CD4-positive, alpha-beta T cell treated with Interferon gamma for 1 hour (primary cell): ENCODE measurements around the gene IRF9.
A peak's percentile ranks its signal among the peaks of the same experiment; 100 is the strongest.

Experiments
- DNase-seq: peaks from one replicate; pipeline ENCODE4 v3.0.0-alpha.2; 2020

The IRF9 gene, protein sequence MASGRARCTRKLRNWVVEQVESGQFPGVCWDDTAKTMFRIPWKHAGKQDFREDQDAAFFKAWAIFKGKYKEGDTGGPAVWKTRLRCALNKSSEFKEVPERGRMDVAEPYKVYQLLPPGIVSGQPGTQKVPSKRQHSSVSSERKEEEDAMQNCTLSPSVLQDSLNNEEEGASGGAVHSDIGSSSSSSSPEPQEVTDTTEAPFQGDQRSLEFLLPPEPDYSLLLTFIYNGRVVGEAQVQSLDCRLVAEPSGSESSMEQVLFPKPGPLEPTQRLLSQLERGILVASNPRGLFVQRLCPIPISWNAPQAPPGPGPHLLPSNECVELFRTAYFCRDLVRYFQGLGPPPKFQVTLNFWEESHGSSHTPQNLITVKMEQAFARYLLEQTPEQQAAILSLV

DNA sequence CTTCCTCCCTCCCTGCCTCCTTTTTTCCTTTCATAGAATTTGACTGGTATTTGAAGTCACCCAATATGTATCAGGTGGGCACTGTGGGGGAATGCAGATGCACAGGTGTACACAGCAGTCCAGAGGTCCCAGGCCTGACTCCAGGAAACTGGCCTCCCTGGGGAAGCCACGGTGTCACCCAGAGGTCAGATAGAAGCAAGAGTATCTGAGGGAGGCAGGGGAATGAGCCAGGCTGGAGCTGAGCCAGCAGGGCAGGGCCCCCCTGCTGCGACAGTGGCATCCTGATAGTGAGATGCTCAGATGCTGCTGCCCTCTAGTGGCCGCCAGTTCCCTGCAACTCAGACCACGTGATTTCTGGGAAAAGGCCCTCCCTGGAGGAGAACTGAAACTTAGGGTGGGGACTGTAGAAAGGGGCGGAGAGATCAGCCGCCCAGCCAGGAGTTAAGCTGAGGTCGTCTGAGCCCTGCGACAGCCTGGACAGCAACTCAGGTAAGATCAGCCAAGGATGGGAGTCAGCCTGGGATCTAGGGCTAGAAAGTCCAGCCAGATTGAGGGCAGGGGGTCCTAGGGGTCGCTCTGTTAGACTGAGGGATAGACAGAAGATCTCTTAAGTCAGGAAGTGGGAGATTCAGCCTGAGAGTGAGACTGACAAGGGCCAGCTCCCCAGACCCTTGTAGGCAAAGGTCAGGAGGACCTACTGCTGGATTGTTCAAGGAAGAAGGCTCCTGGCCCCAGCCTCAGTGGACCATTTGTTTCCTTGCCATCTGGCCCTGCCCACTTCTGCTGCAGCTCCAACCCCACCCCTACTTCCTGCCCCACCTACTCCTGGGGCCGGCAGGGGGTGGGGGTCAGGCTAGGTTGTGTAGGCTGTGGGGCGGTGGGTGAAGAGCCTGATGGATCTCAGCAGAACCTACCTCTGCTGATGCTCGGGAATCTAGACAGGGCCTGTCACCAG lies at the start of gene IRF9:
TSS of gene IRF9 (plus strand) at position 416 of the 955 bp plus-strand sequence. CDS start 880 bp downstream, outside the sequence.
- peak; percentile 96 for DNase-seq

DNA sequence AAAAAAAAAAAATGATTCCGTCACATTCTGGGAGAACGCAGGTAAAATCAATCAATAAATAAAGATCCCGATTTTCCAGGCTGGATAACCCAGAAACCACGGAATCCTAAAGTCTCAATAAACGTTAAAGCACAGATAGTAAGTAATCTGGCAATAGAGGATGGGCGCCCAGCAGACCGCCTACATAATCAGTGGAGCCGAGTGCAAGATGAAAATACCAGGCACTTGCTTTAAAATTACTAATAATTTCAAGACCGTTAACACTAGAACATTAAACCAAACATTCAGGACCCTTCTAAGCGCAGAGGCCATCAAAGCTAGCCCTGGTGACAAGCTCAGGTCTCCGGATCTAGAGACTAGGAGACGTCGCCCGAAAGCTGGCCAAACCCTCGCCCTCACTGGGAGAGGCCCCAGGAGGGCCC lies 47.7 kb upstream of the IRF9 start:
- no peak for DNase-seq

DNA sequence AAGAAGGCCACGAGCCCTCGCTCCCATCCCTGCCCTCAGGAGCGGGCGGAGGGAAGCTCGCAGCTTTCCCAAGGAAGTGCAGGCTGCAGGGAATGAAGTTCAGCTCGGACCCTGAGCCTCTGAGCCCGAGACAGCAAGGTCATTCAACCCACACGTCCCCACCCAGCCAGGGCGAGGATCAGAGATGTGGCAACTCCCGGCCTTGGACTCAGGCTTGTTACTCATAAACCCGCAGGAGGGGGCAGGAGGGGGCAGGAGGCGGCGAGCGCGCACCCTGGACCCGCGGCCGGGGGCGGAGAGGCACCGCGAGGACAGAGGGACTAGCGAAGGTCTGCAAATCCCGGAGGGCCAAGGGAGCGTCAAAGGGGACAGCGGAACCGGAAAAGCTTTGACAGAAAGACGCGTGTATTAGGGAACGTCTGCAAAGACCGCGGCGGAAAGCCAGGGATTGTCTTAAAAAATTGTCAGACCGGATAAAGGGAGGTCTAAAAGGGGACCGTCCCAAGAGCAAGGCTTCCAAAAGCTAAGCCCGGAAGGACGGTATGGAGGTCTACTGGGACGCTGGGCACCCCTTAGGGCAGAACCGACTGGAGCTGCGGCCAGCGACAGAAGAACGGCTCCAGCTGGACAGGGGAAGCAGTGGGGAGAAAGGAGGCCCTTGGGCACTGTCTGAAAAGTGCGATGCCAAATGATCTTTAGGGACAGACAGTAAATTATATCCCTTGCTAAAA lies 47.1 kb upstream of the IRF9 start:
- DNase-seq, result peak; percentile 80

DNA sequence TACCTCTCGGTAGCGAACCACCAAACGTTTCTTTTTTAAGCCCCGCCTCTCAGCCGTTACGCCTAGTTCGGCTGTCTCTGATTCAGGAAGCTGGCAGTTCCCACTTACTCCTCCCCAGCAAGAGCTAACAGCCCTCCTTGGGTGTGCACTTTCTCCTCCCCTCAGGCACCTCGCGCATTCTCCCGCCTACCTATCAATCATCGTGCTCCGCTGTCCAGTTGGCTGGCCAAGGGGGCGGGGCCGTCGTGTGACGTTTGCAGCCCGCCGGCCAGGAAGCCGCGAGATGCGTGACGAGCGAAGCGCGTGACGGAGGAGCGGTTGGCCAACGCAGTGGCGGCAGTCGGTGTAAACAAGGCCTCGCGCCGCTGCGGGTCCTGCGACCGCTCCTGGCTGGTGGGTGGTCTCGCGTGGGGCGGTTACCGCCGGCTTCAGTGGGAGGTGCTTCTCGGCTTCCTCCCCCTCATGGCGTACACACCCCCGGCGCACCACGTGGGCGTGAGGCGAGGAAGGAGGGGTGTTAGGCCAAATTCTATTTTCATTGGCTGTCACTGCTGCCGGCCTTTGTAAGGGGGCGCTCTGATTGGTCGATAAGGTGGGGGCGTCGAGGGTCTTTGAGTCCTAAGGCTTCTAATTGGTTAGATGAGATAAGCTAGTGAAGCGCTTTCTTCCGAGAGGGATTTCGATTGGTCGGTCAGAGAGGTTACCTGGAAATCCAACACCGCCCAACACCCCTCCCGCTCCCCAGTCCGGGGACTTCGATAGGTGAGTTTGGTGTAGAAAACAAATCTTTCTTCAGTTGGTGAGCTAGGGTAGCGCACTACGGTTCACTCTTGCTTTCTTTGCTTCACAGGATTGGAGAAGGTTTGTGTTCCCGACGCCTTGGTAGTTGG lies 46.3 kb upstream of the IRF9 start, which contains the start of the genes DCAF11 and NRL:
TSS of gene DCAF11 (plus strand) at position 246 of the 890 bp plus-strand sequence. CDS start 818 bp downstream, outside the sequence.
TSS of gene NRL (minus strand) at position 418 of the 890 bp plus-strand sequence. CDS start 32,101 bp downstream, outside the sequence.
- peak; percentile 100 for DNase-seq

DNA sequence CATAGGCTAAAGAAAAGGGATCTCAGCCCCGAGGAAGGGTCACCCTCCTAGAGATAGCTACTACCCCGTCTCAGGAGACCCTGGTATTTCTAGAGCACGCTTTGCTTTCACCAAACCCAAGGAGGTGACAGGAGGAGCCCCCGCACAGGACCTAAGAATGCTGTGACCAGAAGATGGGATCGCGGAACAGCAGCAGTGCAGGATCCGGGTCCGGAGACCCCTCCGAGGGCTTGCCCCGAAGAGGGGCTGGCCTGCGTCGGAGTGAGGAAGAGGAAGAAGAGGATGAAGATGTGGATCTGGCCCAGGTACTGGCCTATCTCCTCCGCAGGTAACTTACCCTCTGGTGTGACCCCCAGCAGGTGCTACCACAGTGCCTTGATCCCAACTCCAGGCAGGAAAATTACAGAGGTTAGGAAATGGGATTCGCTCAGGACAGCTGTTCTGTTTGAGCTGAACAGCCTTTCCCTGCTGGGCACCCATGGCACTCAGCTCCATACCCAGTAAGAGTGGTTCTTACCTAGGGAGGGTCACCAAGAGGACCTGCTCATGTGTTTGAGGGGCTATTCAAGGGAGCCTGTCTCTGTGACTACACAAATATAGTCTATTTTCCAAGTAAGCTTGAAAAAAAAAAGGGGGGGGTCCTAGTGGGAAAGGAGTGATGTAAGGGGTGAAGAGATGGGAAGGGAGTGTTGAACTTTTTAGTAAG lies 45.5 kb upstream of the IRF9 start:
- DNase-seq, result no peak

DNA sequence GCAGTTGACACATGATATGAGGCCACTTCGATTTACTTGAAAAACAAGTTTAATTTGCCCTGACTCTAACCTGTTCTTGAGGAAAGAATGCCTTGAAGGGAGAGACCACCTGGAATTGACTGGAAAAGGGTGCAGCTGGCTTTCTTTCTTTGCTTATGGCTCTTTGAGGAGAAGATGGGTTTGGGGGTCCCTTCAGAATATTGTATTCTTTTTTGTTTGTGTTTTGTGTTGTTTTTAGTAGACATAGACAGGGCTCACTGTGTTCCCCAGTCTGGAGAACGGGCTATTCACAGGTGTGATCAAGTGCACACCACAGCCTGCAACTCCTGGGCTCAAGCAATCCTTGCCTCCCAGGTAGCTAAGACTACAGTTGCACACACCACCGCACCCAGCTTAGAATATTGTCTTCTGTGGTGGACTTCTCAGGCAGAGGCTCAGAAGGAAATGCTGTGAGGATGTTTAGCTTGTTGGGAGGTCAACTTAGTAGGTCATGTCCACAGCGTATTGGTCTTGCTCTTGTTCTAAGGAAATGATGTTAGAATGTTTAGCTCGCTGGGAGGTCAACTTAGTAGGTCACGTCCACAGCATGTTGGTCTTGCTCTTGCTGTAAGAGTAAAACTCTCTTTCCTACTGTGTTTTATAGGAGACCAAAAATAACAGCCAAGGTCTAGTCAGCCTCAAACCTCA lies 44.8 kb upstream of the IRF9 start:
- no peak for DNase-seq

DNA sequence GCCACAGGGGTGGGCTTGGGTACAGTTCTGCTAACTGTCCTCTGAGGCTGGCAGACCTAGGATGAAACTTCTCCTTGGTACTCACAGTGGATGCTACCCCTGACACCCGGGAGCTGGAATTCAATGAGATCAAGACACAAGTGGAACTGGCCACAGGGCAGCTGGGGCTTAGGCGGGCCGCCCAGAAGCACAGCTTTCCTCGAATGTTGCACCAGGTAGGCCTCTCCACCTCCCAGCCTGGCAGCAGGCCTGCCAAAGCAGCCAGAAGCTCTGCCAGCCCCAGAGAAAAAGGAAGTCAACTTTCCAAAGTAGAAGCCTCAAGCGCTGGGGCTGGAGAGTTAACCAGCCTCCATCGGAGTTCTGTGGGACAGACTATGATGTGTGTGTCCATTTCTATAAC lies 43.9 kb upstream of the IRF9 start:
- DNase-seq, result no peak

DNA sequence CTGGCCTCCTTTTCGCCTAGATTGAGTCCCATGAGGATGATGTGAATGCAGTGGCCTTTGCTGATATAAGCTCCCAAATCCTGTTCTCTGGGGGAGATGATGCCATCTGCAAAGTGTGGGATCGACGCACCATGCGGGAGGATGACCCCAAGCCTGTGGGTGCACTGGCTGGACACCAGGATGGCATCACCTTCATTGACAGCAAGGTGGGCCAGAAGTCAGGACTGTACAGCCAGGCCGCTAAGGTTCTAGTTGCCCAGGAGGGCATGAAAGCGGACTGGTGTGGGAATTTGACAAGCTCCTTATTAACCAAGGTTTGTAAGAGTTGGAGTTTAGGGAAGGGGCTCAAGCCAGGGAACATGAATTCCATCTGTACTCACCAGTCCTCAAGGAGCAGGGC lies 41.4 kb upstream of the IRF9 start:
- no peak for DNase-seq

DNA sequence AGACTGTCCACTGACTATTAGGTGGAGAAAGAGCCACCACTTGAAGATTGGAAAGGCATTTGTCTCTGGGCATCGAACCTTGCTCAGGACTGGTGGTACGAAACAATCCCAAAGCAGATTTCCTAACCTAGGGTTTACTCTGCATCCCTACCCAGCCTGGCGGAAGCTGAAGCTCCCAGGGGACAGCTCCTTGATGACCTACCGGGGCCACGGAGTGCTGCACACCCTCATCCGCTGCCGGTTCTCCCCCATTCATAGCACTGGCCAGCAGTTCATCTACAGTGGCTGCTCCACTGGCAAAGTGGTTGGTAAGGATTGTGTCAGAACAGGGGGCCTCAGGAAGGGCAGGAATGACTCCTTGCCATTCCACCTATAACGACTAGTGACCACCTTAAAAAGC lies 39.9 kb upstream of the IRF9 start:
- DNase-seq, result no peak

DNA sequence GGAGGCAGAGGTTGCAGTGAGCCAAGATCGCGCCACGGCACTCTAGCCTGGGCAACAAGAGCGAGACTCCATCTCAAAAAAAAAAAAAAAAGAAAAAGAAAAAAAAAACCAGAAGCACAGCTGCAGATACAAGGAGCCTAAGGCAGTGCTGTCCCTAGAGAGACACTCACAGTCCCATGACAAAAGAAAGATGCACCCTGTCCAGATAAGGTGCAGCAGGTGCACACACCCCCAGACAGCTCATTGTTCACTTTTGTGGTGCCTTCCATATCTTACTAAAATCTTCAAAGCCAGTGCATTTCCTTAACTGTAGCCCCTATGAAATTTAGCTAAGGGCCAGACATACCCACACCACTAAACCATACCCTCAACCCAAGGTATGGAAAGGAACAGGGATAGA lies 38.6 kb upstream of the IRF9 start:
- no peak for DNase-seq

DNA sequence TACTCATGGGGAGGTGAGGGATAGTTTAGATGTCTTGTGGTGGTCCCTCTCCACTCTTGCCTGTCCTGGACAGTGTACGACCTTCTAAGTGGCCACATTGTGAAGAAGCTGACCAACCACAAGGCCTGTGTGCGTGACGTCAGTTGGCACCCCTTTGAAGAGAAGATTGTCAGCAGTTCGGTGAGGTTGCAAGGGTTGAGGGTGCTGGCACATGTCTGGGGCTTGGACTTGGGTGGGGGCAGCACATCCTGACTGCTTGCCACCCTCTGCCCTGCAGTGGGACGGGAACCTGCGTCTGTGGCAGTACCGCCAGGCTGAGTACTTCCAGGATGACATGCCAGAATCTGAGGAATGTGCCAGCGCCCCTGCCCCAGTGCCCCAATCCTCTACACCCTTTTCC lies 38.2 kb upstream of the IRF9 start:
- DNase-seq, result no peak

DNA sequence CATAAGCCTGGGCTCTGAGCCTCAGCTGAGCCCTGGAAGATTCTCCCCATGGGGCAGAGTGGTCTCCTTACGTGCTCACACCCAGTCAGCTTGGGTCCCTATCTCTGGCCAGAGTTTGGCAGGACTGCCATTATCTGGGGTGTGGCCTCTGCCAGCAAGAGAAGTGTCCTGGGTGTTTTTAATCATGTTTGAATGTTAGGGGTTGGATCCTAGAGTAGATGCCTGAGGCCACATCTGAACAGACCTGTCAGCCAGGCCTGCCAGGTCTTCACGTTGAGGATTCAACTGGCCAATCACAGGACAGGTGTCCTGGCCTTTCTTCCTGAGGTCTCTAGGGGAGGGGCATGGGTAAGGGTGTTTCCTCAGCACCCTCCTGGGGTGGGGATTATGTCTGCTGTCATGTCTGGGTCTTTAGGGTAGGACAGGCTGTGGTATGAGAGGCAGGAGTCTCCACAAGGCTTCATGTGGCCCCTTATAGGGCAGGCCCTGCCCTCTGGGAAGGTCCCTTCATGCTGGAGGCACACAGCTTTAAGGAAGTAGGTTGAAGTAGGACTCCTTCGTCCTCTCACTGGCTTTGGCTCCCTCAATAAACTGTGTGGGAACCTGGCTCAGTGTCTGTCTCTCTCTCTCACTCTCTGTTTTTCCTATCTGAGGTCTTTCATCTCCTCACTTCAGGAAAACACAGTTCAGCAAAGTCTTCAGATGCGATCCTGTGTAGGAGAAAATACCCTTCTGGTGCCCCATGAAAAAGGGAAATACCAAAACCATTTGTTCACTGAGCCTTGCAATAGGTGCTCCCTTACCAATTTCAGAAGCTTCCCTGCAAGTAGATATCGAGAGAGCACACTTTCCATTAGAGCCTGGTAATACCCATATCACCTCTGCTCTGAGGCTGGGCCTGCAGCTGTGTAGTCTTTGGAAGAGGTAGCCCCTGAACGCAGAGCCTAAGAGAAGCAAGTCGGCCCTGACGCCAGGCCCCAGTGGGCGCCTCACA lies 37.3 kb upstream of the IRF9 start:
- DNase-seq, result no peak

DNA sequence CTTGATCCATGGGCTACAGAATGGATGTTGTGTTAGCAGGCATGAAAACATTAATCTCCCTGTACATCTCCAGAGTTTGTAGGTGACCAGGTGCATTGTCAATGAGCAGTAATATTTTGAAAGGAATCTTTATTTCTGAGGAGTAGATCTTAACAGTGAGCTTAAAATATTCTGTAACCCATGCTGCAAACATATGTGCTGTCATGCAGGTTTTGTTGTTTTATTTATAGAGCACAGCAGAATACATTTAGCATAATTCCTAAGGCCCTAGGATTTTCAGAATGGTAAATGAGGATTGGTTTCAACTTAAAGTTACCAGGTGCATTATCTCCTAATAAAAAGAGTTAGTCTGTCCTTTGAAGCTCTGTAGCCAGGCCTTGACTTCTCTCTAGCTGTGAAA lies 34.1 kb upstream of the IRF9 start:
- no peak for DNase-seq

DNA sequence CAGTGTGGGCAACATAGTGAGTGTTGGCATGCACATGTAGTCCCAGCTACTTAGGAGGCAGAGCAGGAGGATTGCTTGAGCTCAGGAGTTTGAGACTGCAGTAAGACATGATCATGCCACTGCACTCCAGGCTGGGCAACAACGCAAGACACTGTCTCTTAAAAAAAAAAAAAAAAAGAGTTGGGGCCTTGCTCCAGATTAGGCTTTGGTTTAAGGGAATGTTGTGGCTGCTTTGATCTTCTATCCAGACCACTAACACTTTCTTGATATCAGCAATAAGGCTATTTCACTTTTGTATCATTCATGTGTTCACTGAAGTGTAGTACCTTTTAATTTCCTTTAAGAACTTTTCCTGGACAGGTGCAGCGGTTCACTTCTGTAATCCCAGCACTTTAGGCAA lies 33.4 kb upstream of the IRF9 start:
- no peak for DNase-seq

DNA sequence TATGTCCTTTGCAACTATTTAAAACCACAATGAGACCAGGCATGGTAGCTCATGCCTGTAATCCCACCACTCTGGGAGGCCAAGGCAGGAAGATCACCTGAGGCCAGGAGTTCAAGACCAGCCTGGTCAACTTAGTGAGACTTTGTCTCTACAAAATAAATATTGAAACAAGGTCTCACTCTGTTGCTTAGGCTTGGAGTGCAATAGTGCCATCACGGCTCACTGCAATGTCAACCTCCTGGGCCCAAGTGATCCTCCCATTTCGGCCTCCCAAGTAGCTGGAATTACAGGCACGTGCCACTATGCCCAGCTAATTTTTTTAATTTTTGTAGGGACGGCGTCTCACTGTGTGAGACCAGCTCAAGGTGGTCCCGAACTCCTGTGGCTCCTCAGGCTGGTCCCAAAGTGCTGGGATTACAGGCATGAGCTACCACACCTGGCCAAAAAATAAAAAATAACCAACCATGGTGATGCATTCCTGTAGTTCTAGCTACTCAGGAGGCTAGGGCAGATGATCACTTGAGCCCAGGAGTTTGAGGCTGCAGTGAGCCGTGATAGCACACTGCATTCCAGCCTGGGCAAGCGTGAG lies 31.6 kb upstream of the IRF9 start:
- DNase-seq, result no peak

DNA sequence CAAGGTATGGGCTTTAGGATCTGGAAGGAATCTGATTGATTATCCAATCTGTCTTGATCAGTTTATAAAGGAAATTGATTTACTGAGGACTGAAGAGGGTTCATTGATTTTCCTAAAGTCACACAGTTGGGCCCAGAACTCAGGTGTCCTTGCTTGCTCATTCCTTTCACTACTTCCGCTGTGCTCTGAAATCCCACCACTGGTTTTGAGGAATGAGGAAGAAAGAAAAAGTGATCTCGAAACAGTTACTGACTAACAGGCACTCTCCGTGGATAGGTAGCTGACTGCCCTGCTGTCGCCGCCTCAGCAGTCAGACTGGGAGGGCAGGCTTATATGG lies 30.7 kb upstream of the IRF9 start, which contains the start of gene FITM1:
TSS of gene FITM1 (plus strand) at position 280 of the 337 bp plus-strand sequence. CDS start 905 bp downstream, outside the sequence.
- DNase-seq, result no peak

DNA sequence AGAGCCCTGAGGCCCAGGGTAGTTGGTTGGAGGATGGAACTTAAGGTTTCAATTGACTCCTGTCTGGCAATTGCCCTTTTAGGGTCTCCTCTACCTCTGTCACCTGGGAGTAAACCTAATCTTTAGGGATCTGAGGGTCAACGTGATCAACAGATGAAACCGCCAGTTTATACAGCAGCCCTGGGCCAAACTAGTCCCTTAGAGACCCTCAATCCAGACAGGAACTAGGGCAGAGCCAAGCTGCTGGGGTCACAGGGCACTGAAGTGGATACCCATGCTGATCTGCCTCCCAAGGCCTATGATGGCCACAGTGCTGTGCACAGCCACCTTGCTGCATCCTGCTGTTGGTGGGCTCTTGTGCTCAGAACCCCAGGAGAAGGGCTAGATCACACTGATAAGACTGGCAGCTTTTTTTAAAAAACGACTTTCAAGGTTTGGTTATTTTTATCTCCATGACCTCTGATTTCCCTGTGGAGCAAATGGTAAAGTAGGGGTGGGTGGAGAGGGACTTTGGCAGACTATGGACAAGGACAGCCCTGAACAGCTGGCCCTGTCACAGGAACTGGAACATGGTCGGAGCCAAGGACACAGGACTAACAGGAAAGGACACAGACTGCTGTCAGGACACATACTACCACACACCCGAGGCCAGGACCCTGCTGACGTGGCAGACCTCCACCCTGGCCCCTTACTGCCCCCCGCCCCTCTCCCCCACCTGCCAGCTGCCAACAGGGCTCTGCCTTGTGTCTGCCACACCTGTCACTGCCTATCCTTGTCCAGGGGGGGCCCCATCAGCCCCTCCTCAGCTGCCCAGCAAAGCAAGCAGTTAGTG lies 30.1 kb upstream of the IRF9 start:
- no peak for DNase-seq

DNA sequence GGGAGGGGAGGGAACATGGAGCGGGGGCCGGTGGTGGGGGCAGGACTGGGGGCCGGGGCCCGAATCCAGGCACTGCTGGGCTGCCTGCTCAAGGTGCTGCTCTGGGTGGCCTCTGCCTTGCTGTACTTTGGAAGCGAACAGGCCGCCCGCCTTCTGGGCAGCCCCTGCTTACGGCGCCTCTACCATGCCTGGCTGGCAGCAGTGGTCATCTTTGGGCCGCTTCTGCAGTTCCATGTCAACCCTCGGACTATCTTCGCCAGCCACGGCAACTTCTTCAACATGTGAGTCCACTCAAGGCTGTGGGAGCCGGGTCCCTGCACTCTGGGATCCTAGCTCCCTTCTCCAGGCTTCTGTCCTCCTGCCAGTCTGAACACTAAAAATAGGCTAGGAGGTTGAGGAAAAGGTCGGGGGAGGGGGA lies 29.5 kb upstream of the IRF9 start:
- no peak for DNase-seq
